Measurements from ENCODE around the gene JARID2.

Gene JARID2

GRCh38 chr6:15501826-15502445, 256.1 kb downstream of the JARID2 start:
- H3K4me1 ChIP-seq (ENCODE audit: control insufficient read depth, insufficient read depth, low read length), result peaks cover 32% of the 10 kb centered on the region
- H3K9ac ChIP-seq (ENCODE audit: low read depth, low read length), result no peak overlapping the region
- no peaks in the 10 kb centered on the region for H3K9me3 ChIP-seq (replicated peaks; ENCODE audit: low read length)
- H3K4me3 ChIP-seq (ENCODE audit: low read length), result no peak overlapping the region
- H3K4me2 ChIP-seq (ENCODE audit: low read length), result peak overlapping the region; percentile 20
- H3K36me3 ChIP-seq (ENCODE audit: insufficient read depth, low read length), result peaks cover 13% of the 10 kb centered on the region
- no peaks in the 10 kb centered on the region for H3K27me3 ChIP-seq (ENCODE audit: control insufficient read depth, insufficient read depth, low read length)

- Histone ChIP-seq H3K9ac (ENCODE audit: low read depth, low read length) (no peak overlapping the region), H3K27me3 (ENCODE audit: control insufficient read depth, insufficient read depth, low read length) (no peaks in the 10 kb centered on the region), H3K4me3 (ENCODE audit: low read length) (no peak overlapping the region), H3K9me3 (replicated peaks; ENCODE audit: low read length) (no peaks in the 10 kb centered on the region), H3K36me3 (ENCODE audit: insufficient read depth, low read length) (peaks cover 18% of the 10 kb centered on the region), H3K4me2 (ENCODE audit: low read length) (peak overlapping the region; percentile 20), H3K4me1 (ENCODE audit: control insufficient read depth, insufficient read depth, low read length) (peaks cover 32% of the 10 kb centered on the region)
These were observed 256.8 kb downstream of the JARID2 start for GRCh38 chr6:15502446-15503345.

GRCh38 chr6:15503346-15503680, 257.4 kb downstream of the JARID2 start:
- peaks cover 24% of the 10 kb centered on the region for H3K36me3 ChIP-seq (ENCODE audit: insufficient read depth, low read length)
- no peaks in the 10 kb centered on the region for H3K27me3 ChIP-seq (ENCODE audit: control insufficient read depth, insufficient read depth, low read length)
- no peaks in the 10 kb centered on the region for H3K9me3 ChIP-seq (replicated peaks; ENCODE audit: low read length)
- no peak overlapping the region for H3K9ac ChIP-seq (ENCODE audit: low read depth, low read length)
- H3K4me2 ChIP-seq (ENCODE audit: low read length), result no peak overlapping the region
- peaks cover 32% of the 10 kb centered on the region for H3K4me1 ChIP-seq (ENCODE audit: control insufficient read depth, insufficient read depth, low read length)
- no peak overlapping the region for H3K4me3 ChIP-seq (ENCODE audit: low read length)

- no peaks in the 10 kb centered on the region for H3K27me3 ChIP-seq (ENCODE audit: control insufficient read depth, insufficient read depth, low read length)
- H3K4me1 ChIP-seq (ENCODE audit: control insufficient read depth, insufficient read depth, low read length), result peaks cover 32% of the 10 kb centered on the region
- H3K9ac ChIP-seq (ENCODE audit: low read depth, low read length), result peak overlapping the region; percentile 66
- peak overlapping the region; percentile 78 for H3K4me2 ChIP-seq (ENCODE audit: low read length)
- peak overlapping the region; percentile 54 for H3K4me3 ChIP-seq (ENCODE audit: low read length)
- peaks cover 26% of the 10 kb centered on the region for H3K36me3 ChIP-seq (ENCODE audit: insufficient read depth, low read length)
- H3K9me3 ChIP-seq (replicated peaks; ENCODE audit: low read length), result no peaks in the 10 kb centered on the region
These were observed 258.2 kb downstream of the JARID2 start for GRCh38 chr6:15504040-15504495.

GRCh38 chr6:15504581-15505350, 258.9 kb downstream of the JARID2 start:
- H3K9ac ChIP-seq (ENCODE audit: low read depth, low read length), result peak overlapping the region; percentile 66
- H3K4me2 ChIP-seq (ENCODE audit: low read length), result peak overlapping the region; percentile 78
- H3K9me3 ChIP-seq (replicated peaks; ENCODE audit: low read length), result no peaks in the 10 kb centered on the region
- peak overlapping the region; percentile 54 for H3K4me3 ChIP-seq (ENCODE audit: low read length)
- peaks cover 32% of the 10 kb centered on the region for H3K4me1 ChIP-seq (ENCODE audit: control insufficient read depth, insufficient read depth, low read length)
- H3K27me3 ChIP-seq (ENCODE audit: control insufficient read depth, insufficient read depth, low read length), result no peaks in the 10 kb centered on the region
- H3K36me3 ChIP-seq (ENCODE audit: insufficient read depth, low read length), result peaks cover 26% of the 10 kb centered on the region

GRCh38 chr6:15505463-15505918, 259.6 kb downstream of the JARID2 start:
- peak overlapping the region; percentile 66 for H3K9ac ChIP-seq (ENCODE audit: low read depth, low read length)
- H3K4me3 ChIP-seq (ENCODE audit: low read length), result peak overlapping the region; percentile 54
- H3K27me3 ChIP-seq (ENCODE audit: control insufficient read depth, insufficient read depth, low read length), result no peaks in the 10 kb centered on the region
- peaks cover 32% of the 10 kb centered on the region for H3K4me1 ChIP-seq (ENCODE audit: control insufficient read depth, insufficient read depth, low read length)
- H3K36me3 ChIP-seq (ENCODE audit: insufficient read depth, low read length), result peaks cover 26% of the 10 kb centered on the region
- H3K9me3 ChIP-seq (replicated peaks; ENCODE audit: low read length), result no peaks in the 10 kb centered on the region
- peak overlapping the region; percentile 78 for H3K4me2 ChIP-seq (ENCODE audit: low read length)

- H3K4me1 ChIP-seq (ENCODE audit: control insufficient read depth, insufficient read depth, low read length), result peaks cover 32% of the 10 kb centered on the region
- H3K9ac ChIP-seq (ENCODE audit: low read depth, low read length), result no peak overlapping the region
- H3K27me3 ChIP-seq (ENCODE audit: control insufficient read depth, insufficient read depth, low read length), result no peaks in the 10 kb centered on the region
- no peaks in the 10 kb centered on the region for H3K9me3 ChIP-seq (replicated peaks; ENCODE audit: low read length)
- no peak overlapping the region for H3K4me2 ChIP-seq (ENCODE audit: low read length)
- H3K4me3 ChIP-seq (ENCODE audit: low read length), result no peak overlapping the region
- peaks cover 26% of the 10 kb centered on the region for H3K36me3 ChIP-seq (ENCODE audit: insufficient read depth, low read length)
These were observed 260.2 kb downstream of the JARID2 start for GRCh38 chr6:15506066-15506465.

GRCh38 chr6:15507221-15507620, 261.4 kb downstream of the JARID2 start:
- no peak overlapping the region for H3K4me2 ChIP-seq (ENCODE audit: low read length)
- H3K4me3 ChIP-seq (ENCODE audit: low read length), result no peak overlapping the region
- H3K9ac ChIP-seq (ENCODE audit: low read depth, low read length), result no peak overlapping the region
- no peaks in the 10 kb centered on the region for H3K27me3 ChIP-seq (ENCODE audit: control insufficient read depth, insufficient read depth, low read length)
- H3K4me1 ChIP-seq (ENCODE audit: control insufficient read depth, insufficient read depth, low read length), result peaks cover 22% of the 10 kb centered on the region
- H3K36me3 ChIP-seq (ENCODE audit: insufficient read depth, low read length), result peaks cover 29% of the 10 kb centered on the region
- no peaks in the 10 kb centered on the region for H3K9me3 ChIP-seq (replicated peaks; ENCODE audit: low read length)

- no peak overlapping the region for H3K4me3 ChIP-seq (ENCODE audit: low read length)
These were observed 261.9 kb downstream of the JARID2 start for GRCh38 chr6:15507746-15508145.

GRCh38 chr6:15508441-15508871, 262.6 kb downstream of the JARID2 start:
- H3K9ac ChIP-seq (ENCODE audit: low read depth, low read length), result no peak overlapping the region
- H3K27me3 ChIP-seq (ENCODE audit: control insufficient read depth, insufficient read depth, low read length), result no peaks in the 10 kb centered on the region
- no peak overlapping the region for H3K4me3 ChIP-seq (ENCODE audit: low read length)
- H3K36me3 ChIP-seq (ENCODE audit: insufficient read depth, low read length), result peaks cover 36% of the 10 kb centered on the region
- H3K9me3 ChIP-seq (replicated peaks; ENCODE audit: low read length), result no peaks in the 10 kb centered on the region
- H3K4me2 ChIP-seq (ENCODE audit: low read length), result no peak overlapping the region
- peaks cover 21% of the 10 kb centered on the region for H3K4me1 ChIP-seq (ENCODE audit: control insufficient read depth, insufficient read depth, low read length)

More at GRCh38 chr6:15507746-15508145, 261.9 kb downstream of the JARID2 start:
- H3K4me2 ChIP-seq (ENCODE audit: low read length), result no peak overlapping the region
- H3K9ac ChIP-seq (ENCODE audit: low read depth, low read length), result no peak overlapping the region
- H3K9me3 ChIP-seq (replicated peaks; ENCODE audit: low read length), result no peaks in the 10 kb centered on the region
- peaks cover 34% of the 10 kb centered on the region for H3K36me3 ChIP-seq (ENCODE audit: insufficient read depth, low read length)
- H3K27me3 ChIP-seq (ENCODE audit: control insufficient read depth, insufficient read depth, low read length), result no peaks in the 10 kb centered on the region
- H3K4me1 ChIP-seq (ENCODE audit: control insufficient read depth, insufficient read depth, low read length), result peaks cover 21% of the 10 kb centered on the region

- Histone ChIP-seq H3K9ac (ENCODE audit: low read depth, low read length) (no peak overlapping the region), H3K27me3 (ENCODE audit: control insufficient read depth, insufficient read depth, low read length) (no peaks in the 10 kb centered on the region), H3K36me3 (ENCODE audit: insufficient read depth, low read length) (peaks cover 40% of the 10 kb centered on the region), H3K4me1 (ENCODE audit: control insufficient read depth, insufficient read depth, low read length) (peaks cover 17% of the 10 kb centered on the region), H3K4me3 (ENCODE audit: low read length) (no peak overlapping the region), H3K4me2 (ENCODE audit: low read length) (no peak overlapping the region), H3K9me3 (replicated peaks; ENCODE audit: low read length) (no peaks in the 10 kb centered on the region)
These were observed 263.1 kb downstream of the JARID2 start for GRCh38 chr6:15508931-15509330.

Measured in skeletal muscle satellite cell (primary cell).